OCI-LY1 (cell line): Measurements from ENCODE around the gene ELFN2.

Experiments used
- H2AFZ ChIP-seq: fragments of 200-600 bp; sonication (generic), shearing (Covaris generic); 2 replicates; pipeline ENCODE4 v1.6.0; 2014; ENCODE audit warnings: antibody characterized with exemption, mild to moderate bottlenecking, low read length
- H3F3A ChIP-seq: fragments of 200-600 bp; sonication (generic), shearing (Covaris generic); 2 replicates; pipeline ENCODE4 v1.6.0; 2014; ENCODE audit warnings: mild to moderate bottlenecking, antibody characterized with exemption, low read length, moderate library complexity; ENCODE audit not compliant: insufficient read depth
- H3K27ac ChIP-seq: fragments of 200-600 bp; sonication (generic); 2 replicates; pipeline ENCODE4 v1.5.1; 2014; ENCODE audit warnings: low read length, mixed run types, mild to moderate bottlenecking, low read depth; ENCODE audit not compliant: poor library complexity, severe bottlenecking
- H3K27me3 ChIP-seq: fragments of 200-600 bp; sonication (generic); 2 replicates; pipeline ENCODE4 v1.6.0; 2014; ENCODE audit warnings: antibody characterized with exemption, mild to moderate bottlenecking, low read length, moderate library complexity; ENCODE audit not compliant: insufficient read depth
- H3K36me3 ChIP-seq: fragments of 200-600 bp; sonication (generic); 2 replicates; pipeline ENCODE4 v1.6.1; 2014; ENCODE audit warnings: mild to moderate bottlenecking, antibody characterized with exemption, low read length, moderate library complexity, mixed read lengths; ENCODE audit not compliant: insufficient read depth
- H3K4me1 ChIP-seq: fragments of 200-600 bp; sonication (generic); 2 replicates; pipeline ENCODE4 v1.5.1; 2014; ENCODE audit warnings: mild to moderate bottlenecking, low read length, moderate library complexity; ENCODE audit not compliant: insufficient read depth, severe bottlenecking
- H3K4me2 ChIP-seq: fragments of 200-600 bp; sonication (generic), shearing (Covaris generic); 2 replicates; pipeline ENCODE4 v1.6.1; 2014; ENCODE audit warnings: low read length
- H3K4me3 ChIP-seq: fragments of 200-600 bp; sonication (generic); 2 replicates; pipeline ENCODE4 v1.5.1; 2014; ENCODE audit warnings: low read length, low read depth, mild to moderate bottlenecking, mixed read lengths; ENCODE audit not compliant: poor library complexity, severe bottlenecking
- H3K79me2 ChIP-seq: fragments of 200-600 bp; shearing (Covaris generic); 2 replicates; pipeline ENCODE4 v1.6.1; 2016; ENCODE audit warnings: mixed run types, low read length, mixed read lengths; ENCODE audit not compliant: insufficient read depth
- H3K9ac ChIP-seq: fragments of 200-600 bp; sonication (generic), shearing (Covaris generic); 2 replicates; pipeline ENCODE4 v1.6.1; 2014; ENCODE audit warnings: mild to moderate bottlenecking, low read length, mixed read lengths
- H3K9me2 ChIP-seq: fragments of 200-600 bp; sonication (generic), shearing (Covaris generic); 2 replicates; pipeline ENCODE4 v1.6.1; 2014; ENCODE audit warnings: low read depth, mild to moderate bottlenecking, low read length, mixed read lengths
- H3K9me3 ChIP-seq: fragments of 200-600 bp; shearing (Covaris generic); 2 replicates; pipeline ENCODE4 v1.6.1; 2014; ENCODE audit warnings: low read length, mixed read lengths
- H4K20me1 ChIP-seq: fragments of 200-600 bp; sonication (generic), shearing (Covaris generic); 2 replicates; pipeline ENCODE4 v1.6.0; 2016; ENCODE audit warnings: mild to moderate bottlenecking, low read length; ENCODE audit not compliant: insufficient read depth
- EZH2 ChIP-seq: fragments of 200-600 bp; sonication (generic), shearing (Covaris generic); IDR thresholded peaks from 2 replicates; pipeline ENCODE4 v1.8.0; 2017; ENCODE audit warnings: borderline replicate concordance, mixed run types, mild to moderate bottlenecking, antibody characterized with exemption, low read length, moderate library complexity, mixed read lengths
- TF ChIP-seq, protein P1 (sequence below): fragments of 200-600 bp; sonication (generic), shearing (Covaris generic); IDR thresholded peaks from 2 replicates; pipeline ENCODE4 v1.5.1; 2017; ENCODE audit warnings: mild to moderate bottlenecking, antibody characterized with exemption, low read length, moderate library complexity, mixed read lengths

ELFN2 gene

DNA sequence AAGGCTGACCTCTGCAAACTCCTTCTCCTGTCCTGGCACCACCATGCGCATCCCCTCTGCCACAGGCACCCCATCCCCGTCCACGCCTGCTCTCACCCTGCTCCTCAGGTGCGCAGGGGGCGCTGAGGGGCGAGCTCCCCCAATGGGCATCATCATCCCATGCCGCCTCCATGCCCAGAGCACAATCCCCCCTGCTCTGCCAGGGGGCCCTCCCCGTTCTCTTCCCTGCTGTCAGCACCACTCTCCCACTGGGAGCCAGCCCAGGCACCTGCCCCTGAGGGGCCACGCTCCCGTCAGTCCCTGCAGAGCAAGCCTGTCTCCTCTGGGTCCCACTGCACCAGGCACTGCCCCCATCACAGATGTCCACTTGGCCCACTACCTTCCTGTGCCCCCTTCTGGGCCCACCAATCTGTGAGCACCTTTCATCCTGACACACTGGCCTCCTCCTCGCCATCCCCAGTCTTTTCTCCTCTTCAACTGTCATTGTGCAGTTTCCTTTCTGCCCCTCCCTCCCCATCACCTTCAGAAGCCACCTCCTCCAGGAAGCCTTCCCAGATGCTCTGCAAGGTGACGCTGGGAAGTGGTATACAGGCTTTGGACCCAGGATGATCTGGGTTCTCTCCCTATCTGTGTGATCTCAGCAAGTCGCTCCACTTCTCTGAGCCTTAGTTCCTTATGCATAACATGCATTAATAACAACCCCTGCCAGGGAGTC is 82.4 kb downstream of the ELFN2 start:
- no peaks in the 10 kb centered on the region for H3K9me2 ChIP-seq
- no peak overlapping the region for H2AFZ ChIP-seq
- H3K4me1 ChIP-seq = no peaks in the 10 kb centered on the region
- H3K36me3 ChIP-seq = no peaks in the 10 kb centered on the region
- H3K4me2 ChIP-seq = no peak overlapping the region
- no peak overlapping the region for H3K4me3 ChIP-seq
- H3K79me2 ChIP-seq = no peaks in the 10 kb centered on the region
- no peak overlapping the region for H3K27ac ChIP-seq
- no peaks in the 10 kb centered on the region for H3F3A ChIP-seq
- H3K27me3 ChIP-seq = 0 out of 2 replicates have a peak, but pooled peaks cover under 1% of the 10 kb centered on the region
- TF ChIP-seq EZH2 = no peak
- TF ChIP-seq, protein P1, sequence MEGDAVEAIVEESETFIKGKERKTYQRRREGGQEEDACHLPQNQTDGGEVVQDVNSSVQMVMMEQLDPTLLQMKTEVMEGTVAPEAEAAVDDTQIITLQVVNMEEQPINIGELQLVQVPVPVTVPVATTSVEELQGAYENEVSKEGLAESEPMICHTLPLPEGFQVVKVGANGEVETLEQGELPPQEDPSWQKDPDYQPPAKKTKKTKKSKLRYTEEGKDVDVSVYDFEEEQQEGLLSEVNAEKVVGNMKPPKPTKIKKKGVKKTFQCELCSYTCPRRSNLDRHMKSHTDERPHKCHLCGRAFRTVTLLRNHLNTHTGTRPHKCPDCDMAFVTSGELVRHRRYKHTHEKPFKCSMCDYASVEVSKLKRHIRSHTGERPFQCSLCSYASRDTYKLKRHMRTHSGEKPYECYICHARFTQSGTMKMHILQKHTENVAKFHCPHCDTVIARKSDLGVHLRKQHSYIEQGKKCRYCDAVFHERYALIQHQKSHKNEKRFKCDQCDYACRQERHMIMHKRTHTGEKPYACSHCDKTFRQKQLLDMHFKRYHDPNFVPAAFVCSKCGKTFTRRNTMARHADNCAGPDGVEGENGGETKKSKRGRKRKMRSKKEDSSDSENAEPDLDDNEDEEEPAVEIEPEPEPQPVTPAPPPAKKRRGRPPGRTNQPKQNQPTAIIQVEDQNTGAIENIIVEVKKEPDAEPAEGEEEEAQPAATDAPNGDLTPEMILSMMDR = no peak
- no peaks in the 10 kb centered on the region for H3K9me3 ChIP-seq
- H4K20me1 ChIP-seq = no peaks in the 10 kb centered on the region
- no peak overlapping the region for H3K9ac ChIP-seq

DNA sequence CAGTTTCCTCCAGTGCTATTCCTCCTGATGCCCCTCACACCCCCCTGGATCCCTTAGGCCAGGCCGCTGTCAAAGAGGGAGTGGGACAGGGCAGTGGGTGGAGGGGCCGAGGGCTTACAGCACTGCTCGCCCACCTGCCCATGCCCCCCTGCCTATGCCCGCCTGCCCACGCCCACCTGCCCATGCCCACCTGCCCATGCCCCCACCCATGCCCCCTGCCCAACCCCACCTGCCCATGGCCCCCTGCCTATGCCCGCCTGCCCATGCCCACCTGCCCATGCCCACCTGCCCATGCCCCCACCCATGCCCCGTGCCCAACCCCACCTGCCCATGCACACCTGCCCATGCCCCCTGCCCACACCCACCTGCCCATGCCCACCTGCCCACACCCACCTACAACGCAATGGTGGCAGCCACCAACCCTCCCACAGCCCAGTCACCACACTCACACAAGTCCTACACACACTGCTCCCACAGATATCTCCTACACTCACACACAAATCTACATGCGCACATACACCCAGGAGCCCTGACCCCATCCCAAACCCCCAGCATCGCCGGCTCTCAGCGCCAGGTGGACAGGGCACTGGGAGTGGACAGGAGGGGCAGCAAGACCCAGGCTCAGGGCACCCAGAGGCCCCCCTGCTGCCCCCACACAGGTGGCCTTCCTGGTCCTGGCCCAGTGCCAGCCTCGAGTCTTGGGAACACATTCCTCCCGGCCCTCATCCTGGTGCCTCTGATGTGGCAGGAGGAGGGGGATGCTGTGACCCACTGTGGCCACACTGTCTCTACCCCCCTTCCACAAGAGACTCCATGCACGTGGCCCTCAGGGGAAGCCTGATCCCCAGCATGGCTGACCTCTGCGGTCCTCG is 83.2 kb downstream of the ELFN2 start:
- no peak overlapping the region for H2AFZ ChIP-seq
- H3K27me3 ChIP-seq = no peaks in the 10 kb centered on the region; the same call in 1 of the 2 replicates
- H3K9me2 ChIP-seq = no peaks in the 10 kb centered on the region
- H3K9me3 ChIP-seq = no peaks in the 10 kb centered on the region
- no peak overlapping the region for H3K4me3 ChIP-seq
- no peaks in the 10 kb centered on the region for H3K4me1 ChIP-seq
- H3K36me3 ChIP-seq = no peaks in the 10 kb centered on the region
- no peak overlapping the region for H3K9ac ChIP-seq
- H4K20me1 ChIP-seq = no peaks in the 10 kb centered on the region
- no peaks in the 10 kb centered on the region for H3K79me2 ChIP-seq
- H3K4me2 ChIP-seq = no peak overlapping the region
- no peak overlapping the region for H3K27ac ChIP-seq
- TF ChIP-seq EZH2 = no peak
- TF ChIP-seq, protein P1 = no peak
- H3F3A ChIP-seq = no peaks in the 10 kb centered on the region

DNA sequence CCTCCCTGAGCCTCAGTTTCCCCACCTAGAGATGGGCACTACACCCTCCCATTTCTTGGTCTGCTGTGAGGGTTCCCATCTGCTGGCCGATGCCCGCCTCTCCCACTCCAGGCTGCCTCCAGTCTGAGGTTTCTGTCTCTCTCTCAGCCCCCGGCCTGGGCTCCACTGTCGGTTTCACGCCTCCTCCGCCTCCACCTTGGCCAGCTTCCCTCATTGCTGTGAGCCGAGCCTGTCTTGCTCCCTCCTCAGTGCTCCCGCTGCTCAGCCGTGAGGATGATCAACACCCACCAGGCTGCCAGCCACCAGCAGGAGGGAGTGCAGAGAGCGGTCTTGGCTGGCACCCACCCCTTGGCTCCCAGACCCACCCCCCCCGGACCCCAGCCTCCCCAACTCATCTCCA is 83.9 kb downstream of the ELFN2 start:
- Histone ChIP-seq H3K4me1 (no peaks in the 10 kb centered on the region), H3K27me3 (peaks cover 4% of the 10 kb centered on the region; the same call in 1 of the 2 replicates), H4K20me1 (no peaks in the 10 kb centered on the region), H2AFZ (no peak overlapping the region), H3K9me3 (no peaks in the 10 kb centered on the region), H3K9me2 (no peaks in the 10 kb centered on the region), H3K4me3 (no peak overlapping the region), H3K27ac (no peak overlapping the region), H3K9ac (no peak overlapping the region), H3K79me2 (no peaks in the 10 kb centered on the region), H3K4me2 (no peak overlapping the region), H3F3A (no peaks in the 10 kb centered on the region), H3K36me3 (no peaks in the 10 kb centered on the region)
- TF ChIP-seq EZH2 = no peak
- TF ChIP-seq, protein P1 = no peak
